Stimulated activated CD8-positive, alpha-beta memory T cell treated with anti-CD3 and anti-CD28 coated beads, Interleukin-7, amount 100 ng/mL, for 24 hours (primary cell): Measurements from ENCODE around the gene TMEM178B.

ENCODE experiments used
- DNase-seq: peaks from one replicate; pipeline ENCODE4 v3.0.0-alpha.2; 2020; ENCODE audit warnings: low read depth

The TMEM178B gene

DNA sequence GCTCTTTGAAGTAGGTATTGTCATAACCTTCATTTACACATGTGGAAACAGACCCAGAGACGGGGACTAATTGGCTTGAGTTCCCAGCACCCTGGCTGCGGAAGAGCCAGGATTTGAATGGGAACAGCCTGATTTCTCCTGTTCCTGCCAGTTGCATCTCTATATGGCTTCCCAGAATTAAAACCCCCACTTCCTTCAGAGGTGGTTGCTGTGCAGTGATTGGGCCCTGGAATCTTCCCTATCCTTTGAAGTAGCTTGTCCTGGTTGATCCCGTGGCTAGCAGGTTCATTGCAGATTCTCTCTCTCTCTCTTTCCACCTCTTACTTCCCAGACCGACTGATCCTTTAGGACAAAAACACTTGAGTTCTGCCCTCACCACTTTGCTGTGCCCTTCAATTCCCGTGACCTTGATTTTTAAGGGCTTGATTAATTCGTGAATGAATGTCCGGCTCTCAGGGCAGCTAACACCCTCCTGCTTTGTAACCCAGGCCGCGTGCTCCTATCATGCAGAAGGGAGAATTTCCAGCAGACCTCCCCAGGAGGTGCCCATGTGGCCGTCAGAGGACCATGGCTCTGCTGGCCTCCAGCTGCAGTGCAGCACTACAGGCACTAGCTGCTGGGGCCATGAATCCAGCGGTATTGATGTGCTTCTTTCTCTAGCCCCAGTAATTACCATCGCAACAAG, 356.7 kb downstream of the TMEM178B start:
- DNase-seq = no peak

GRCh38 chr7:141431140-141431479, 357.2 kb downstream of the TMEM178B start:
- DNase-seq = no peak

GRCh38 chr7:141431711-141432110, 357.8 kb downstream of the TMEM178B start:
- no peak for DNase-seq

GRCh38 chr7:141433698-141434097, 359.8 kb downstream of the TMEM178B start:
- no peak for DNase-seq

DNA sequence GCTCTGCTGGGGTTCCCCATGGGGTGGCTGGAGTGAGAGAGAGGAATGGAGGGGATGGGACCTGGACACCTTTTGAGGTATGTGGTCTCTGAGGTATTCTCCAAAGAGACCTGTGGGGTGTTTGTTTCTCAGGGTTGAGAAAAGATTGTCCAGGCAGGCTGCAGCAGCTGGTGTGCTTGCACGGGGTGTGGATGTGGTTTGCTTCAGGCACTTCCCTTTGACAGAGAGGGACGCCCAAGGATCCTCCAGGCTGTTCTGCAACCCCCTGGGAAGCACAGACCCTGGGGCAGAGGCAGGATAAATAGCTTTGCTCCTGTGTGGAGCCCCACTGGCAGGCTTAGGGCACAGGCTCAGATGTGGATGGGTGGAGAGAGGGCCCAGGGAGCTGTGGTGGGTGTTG, 362.3 kb downstream of the TMEM178B start:
- no peak for DNase-seq

DNA sequence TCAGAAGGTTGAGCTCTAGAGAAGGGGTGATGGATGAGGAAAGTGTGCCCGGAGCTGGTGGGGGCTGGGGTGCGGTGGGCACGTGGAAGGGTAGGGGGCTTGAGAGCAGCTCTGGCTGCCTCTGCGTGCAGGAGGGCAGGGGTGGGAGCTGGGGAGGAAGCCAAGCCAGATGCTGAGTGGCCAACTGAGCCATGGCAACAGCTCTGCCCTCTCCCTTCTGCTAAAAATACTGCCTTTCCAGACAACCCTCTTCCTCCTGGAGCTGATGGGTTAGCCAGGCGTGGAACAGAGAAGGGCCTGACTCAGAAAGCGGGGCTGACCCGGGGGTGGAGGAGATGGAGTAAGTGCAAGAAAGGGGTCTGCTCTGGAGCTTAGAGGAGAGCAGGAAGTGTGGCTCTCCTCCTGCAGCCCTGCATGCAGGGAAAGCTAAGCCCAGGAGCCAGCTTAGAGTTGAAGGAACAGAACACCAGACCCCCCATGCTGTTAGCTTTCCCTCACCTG, 362.8 kb downstream of the TMEM178B start:
- no peak for DNase-seq

- no peak for DNase-seq
Observed at GRCh38 chr7:141439164-141439563, 365.3 kb downstream of the TMEM178B start.

DNA sequence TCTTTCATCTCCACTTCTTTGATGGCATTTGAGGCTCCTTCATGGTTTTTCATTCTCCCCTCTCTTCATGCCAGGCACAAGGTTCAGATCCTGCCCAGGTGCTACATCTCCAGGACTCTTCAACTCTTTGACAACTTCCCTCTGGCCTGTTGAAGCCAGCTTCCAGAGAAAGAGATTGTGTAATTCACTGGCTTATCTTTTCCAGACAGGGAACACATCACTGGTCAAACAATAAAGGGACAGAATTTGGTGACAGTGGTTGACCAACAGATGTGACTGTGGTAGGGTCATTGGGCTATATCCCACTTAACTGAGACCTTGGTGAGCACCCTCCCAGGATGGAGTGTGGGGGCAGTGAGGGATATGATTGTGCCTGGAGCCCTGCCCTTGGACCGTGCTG, 365.9 kb downstream of the TMEM178B start:
- DNase-seq = no peak

- no peak for DNase-seq
Observed at GRCh38 chr7:141441837-141442627, 368.2 kb downstream of the TMEM178B start.

DNA sequence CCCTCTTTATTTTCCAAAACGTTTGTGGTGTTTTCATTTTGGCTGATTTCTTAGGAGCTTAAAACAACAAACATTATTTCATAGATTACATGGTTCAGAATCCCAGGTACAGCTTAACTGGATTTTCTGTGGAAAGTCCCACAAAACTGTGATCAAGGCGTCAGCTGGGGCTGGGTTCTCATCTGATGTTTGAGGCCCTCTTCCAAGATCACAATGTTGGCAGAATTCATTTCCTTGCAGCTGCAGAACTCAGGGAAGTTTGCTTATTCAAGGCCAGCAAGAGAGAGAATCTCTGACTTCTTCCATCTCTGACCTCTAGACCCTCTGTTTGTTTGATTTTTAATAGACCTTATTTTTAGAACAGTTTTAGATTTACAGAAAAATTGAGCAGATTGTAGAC, 368.9 kb downstream of the TMEM178B start:
- DNase-seq = no peak

DNA sequence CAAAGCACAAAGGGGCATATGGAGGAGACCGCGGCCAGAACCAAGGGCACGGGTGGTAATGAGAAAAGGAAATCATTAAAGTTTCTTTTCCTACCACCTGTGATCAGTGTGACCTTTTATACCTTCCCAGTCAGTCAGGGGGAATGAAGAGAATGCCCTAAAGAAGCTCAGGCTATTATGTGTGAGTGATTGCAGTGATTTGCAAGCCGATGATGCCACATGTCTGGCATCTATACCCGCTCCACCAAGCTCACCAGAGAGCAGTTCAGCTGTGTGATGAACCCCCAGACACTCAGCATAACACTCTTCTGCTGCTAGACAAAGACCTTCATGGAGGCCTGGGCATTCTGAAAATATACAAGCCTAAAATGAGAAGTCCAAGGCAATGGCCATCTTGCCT, 371.1 kb downstream of the TMEM178B start:
- no peak for DNase-seq

DNA sequence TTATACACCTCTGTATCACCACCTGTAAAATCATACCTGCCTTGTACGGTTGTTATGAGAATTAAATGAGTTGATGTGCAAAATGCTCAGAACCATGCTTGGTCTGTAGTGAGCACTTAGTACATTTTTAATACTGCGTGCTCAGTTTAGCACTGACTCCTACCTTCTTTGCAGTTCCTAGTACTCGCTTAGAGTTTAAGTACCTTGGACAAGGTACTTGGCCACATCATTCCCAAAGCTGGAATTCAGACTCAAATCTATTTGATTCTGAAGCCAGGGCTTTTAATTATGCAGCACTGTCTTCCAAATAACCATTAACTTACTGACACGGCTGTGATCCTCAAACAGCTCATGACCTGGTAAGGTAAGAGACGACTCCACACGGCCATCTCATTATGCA, 377.4 kb downstream of the TMEM178B start:
- no peak for DNase-seq

GRCh38 chr7:141452911-141453310, 379.0 kb downstream of the TMEM178B start:
- no peak for DNase-seq

GRCh38 chr7:141454338-141454737, 380.5 kb downstream of the TMEM178B start:
- DNase-seq = no peak

- no peak for DNase-seq
Observed at GRCh38 chr7:141455723-141456122, 381.9 kb downstream of the TMEM178B start.

GRCh38 chr7:141456298-141456697, 382.4 kb downstream of the TMEM178B start:
- DNase-seq = no peak

- no peak for DNase-seq
Observed at GRCh38 chr7:141456711-141457110, 382.8 kb downstream of the TMEM178B start.

DNA sequence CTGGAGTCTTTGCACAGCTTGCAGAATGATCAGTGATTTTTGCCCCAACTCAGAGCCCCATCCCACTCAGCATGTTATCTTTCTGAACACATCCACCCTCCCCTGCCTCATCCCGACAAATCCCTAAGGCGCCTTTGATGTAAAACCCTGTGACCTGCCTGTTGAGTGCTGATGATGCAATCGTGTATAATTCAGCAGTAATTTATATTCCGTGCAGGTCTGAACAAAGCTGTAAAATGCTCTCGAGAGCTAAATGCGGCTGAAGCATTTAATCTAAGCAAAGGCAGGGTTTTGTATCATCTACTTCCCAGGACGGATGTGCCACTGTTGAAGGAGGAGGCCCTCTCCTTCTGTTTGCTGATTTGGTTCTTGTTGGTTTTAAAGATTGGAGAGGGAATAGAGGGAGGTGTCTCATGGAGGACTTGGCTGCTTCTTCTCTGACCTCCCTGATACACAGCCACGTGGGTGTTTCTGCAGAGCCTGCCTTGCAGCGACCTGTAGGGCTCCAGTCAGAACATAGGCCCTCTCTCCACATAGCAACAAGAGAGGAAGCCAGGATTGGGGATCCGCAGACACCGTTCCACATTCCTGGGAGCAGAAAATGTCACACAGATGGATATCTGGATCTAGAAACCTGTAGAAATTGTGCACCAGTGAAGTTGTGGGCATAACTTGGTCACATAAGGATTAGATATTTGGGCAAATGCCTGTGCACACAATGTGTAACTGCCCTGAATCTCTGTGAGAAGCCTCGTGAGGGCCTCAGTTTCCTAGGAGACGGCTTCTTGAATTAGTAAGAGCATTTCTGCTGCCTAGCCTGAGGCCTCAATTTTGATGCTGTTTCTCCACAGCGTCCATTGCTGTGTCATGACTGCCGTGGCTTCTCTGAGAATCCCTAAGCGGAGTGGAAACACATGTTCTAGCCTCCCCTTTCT, 387.2 kb downstream of the TMEM178B start:
- no peak for DNase-seq

GRCh38 chr7:141461924-141462323, 388.1 kb downstream of the TMEM178B start:
- DNase-seq = no peak

DNA sequence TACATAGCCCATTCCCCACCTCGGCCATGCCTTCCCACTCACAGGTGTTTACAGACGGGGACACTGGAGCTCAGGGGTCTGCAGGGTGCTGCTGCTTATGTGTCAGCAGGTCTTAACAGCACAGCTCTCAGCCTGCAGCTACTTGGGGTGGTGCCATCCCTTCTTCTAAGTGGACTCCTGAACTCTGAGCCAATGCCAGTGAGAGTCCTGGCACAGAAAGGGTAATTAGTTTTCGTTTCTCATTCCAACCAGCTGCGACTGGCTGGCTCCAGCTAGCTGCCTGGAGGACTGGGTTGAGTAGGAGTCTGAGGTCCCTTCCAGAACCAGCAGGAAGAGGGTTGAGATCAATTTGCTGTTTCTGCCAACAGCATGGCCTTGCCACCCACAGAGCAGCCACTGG, 389.1 kb downstream of the TMEM178B start:
- DNase-seq = no peak

DNA sequence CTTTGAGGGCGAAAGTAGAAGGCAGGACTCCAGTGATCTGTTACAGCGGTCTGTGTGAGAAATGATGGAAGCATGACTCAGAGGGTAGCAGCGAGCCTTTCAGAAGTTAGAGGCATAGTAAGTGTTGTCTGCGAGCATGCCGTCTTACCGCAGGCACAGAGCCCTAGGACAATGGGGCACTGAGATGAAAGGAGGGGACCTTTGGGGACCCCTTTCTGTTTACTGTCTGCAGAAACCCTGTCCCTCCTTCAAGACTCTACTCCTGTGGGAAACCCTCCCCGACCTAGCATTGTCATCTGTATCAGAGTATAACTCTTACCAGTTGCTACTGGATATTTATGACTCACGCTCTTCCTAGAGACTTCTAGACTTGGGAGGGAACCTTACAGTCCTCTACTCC, 390.1 kb downstream of the TMEM178B start:
- DNase-seq = no peak

GRCh38 chr7:141464551-141464950, 390.7 kb downstream of the TMEM178B start:
- no peak for DNase-seq
